Measurements from ENCODE around the gene SEC31B.

The SEC31B gene

DNA sequence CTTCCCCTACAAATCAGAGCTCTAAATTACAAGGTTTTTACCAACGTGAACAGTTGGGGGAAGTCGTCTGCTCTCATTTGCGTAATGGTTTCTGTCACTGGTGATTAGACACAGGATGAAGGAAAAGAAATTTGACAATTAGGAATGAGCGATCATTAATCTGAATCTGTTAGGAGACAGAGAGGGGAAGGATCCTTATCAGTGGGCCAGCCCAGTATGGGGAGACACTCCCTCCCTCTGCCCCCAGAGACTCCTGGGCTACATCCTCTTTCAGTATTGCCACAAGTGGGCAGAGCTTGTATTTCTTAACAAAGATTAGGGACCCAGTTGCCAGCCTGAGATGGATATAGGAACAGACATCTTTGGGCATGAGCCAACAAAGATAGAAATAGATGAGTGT lies 31.5 kb upstream of the SEC31B start:
- no peak overlapping the region for H2BK120ac ChIP-seq (ENCODE audit: low read depth, low read length)
- WGBS = 80% methylated on average over 4 of the region's 4 CpGs
- no peak overlapping the region for H2BK5ac ChIP-seq (ENCODE audit: low read depth, low read length, poor library complexity, severe bottlenecking)
- H4K8ac ChIP-seq (ENCODE audit: low read length) = no peak overlapping the region
- no peak for DNase-seq
- no peak overlapping the region for H3K23ac ChIP-seq (ENCODE audit: low read length in 2 of 2)
- H3K27me3 ChIP-seq (ENCODE audit: control insufficient read depth in 1 of 2, insufficient read depth in 1 of 2, low read length in 2 of 2) = no peaks in the 10 kb centered on the region
- H4K91ac ChIP-seq (ENCODE audit: low read length) = no peak overlapping the region
- H3K36me3 ChIP-seq (ENCODE audit: control insufficient read depth in 1 of 2, insufficient read depth in 2 of 2, low read depth in 1 of 2, low read length in 2 of 2) = peaks cover 43 to 85% of the 10 kb centered on the region in 2 experiments
- no peak overlapping the region for H3K27ac ChIP-seq (ENCODE audit: low read length, poor library complexity, severe bottlenecking)
- no peak overlapping the region for H3K4me2 ChIP-seq (ENCODE audit: low read length, poor library complexity, severe bottlenecking)
- no peak overlapping the region for H3K18ac ChIP-seq (ENCODE audit: low read depth in 1 of 2, low read length in 2 of 2)
- no peak overlapping the region for H3K9ac ChIP-seq (ENCODE audit: low read length)
- no peak overlapping the region for H3K14ac ChIP-seq (ENCODE audit: low read length in 2 of 2)
- no peak overlapping the region for H2BK12ac ChIP-seq (ENCODE audit: low read length in 2 of 2)
- H3K4me3 ChIP-seq (ENCODE audit: insufficient read depth in 1 of 2, low read depth in 1 of 2, low read length in 2 of 2) = no peak overlapping the region
- no peak overlapping the region for H2AFZ ChIP-seq (ENCODE audit: low read depth, low read length)
- no peak overlapping the region for H2AK5ac ChIP-seq (ENCODE audit: low read length, severe bottlenecking)
- H3K79me1 ChIP-seq (replicated peaks; ENCODE audit: low read length, poor library complexity, severe bottlenecking) = peaks cover 16% of the 10 kb centered on the region
- no peaks in the 10 kb centered on the region for H3K4me1 ChIP-seq (ENCODE audit: control insufficient read depth, insufficient read depth, low read depth, low read length)
- H3K9me3 ChIP-seq (ENCODE audit: control insufficient read depth, low read length) = no peaks in the 10 kb centered on the region
- no peak overlapping the region for H2BK15ac ChIP-seq (ENCODE audit: low read depth, poor library complexity, severe bottlenecking)
- no peak overlapping the region for H3K4ac ChIP-seq (ENCODE audit: low read depth in 1 of 2, low read length in 2 of 2)

DNA sequence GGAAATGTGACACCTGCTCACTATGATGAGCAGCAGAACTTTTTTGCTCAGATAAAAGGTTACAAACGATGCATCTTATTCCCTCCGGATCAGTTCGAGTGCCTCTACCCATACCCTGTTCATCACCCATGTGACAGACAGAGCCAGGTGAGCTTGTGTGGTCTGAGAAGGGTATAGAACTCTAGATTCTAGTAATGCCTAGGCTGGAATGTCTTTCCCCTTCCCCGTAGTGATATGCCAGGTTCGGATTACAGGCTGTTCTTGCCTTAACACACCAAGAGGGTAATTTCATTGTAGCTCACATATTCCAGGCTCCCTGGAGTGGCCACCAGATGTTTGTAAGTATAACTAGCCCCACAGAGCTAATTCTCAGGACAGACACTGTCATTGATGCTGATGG lies 25.3 kb upstream of the SEC31B start:
- H4K8ac ChIP-seq (ENCODE audit: low read length) = no peak overlapping the region
- no peaks in the 10 kb centered on the region for H3K4me1 ChIP-seq (ENCODE audit: control insufficient read depth, insufficient read depth, low read depth, low read length)
- no peak overlapping the region for H3K18ac ChIP-seq (ENCODE audit: low read depth in 1 of 2, low read length in 2 of 2)
- H2BK12ac ChIP-seq (ENCODE audit: low read length in 2 of 2) = no peak overlapping the region
- H3K27ac ChIP-seq (ENCODE audit: low read length, poor library complexity, severe bottlenecking) = no peak overlapping the region
- H2BK120ac ChIP-seq (ENCODE audit: low read depth, low read length) = no peak overlapping the region
- no peak for DNase-seq
- H3K14ac ChIP-seq (ENCODE audit: low read length in 2 of 2) = no peak overlapping the region
- H2AK5ac ChIP-seq (ENCODE audit: low read length, severe bottlenecking) = no peak overlapping the region
- H4K91ac ChIP-seq (ENCODE audit: low read length) = no peak overlapping the region
- H3K79me1 ChIP-seq (replicated peaks; ENCODE audit: low read length, poor library complexity, severe bottlenecking) = peaks cover 40% of the 10 kb centered on the region
- no peak overlapping the region for H3K4ac ChIP-seq (ENCODE audit: low read depth in 1 of 2, low read length in 2 of 2)
- no peak overlapping the region for H3K9ac ChIP-seq (ENCODE audit: low read length)
- no peak overlapping the region for H3K4me2 ChIP-seq (ENCODE audit: low read length, poor library complexity, severe bottlenecking)
- peaks cover 56 to 95% of the 10 kb centered on the region in 2 experiments for H3K36me3 ChIP-seq (ENCODE audit: control insufficient read depth in 1 of 2, insufficient read depth in 2 of 2, low read depth in 1 of 2, low read length in 2 of 2)
- H3K9me3 ChIP-seq (ENCODE audit: control insufficient read depth, low read length) = no peaks in the 10 kb centered on the region
- H3K23ac ChIP-seq (ENCODE audit: low read length in 2 of 2) = no peak overlapping the region
- H2AFZ ChIP-seq (ENCODE audit: low read depth, low read length) = no peak overlapping the region
- no peak overlapping the region for H3K4me3 ChIP-seq (ENCODE audit: insufficient read depth in 1 of 2, low read depth in 1 of 2, low read length in 2 of 2)
- H3K27me3 ChIP-seq (ENCODE audit: control insufficient read depth in 1 of 2, insufficient read depth in 1 of 2, low read length in 2 of 2) = no peaks in the 10 kb centered on the region
- WGBS = 95% methylated on average over 2 of the region's 5 CpGs
- no peak overlapping the region for H2BK15ac ChIP-seq (ENCODE audit: low read depth, poor library complexity, severe bottlenecking)
- H2BK5ac ChIP-seq (ENCODE audit: low read depth, low read length, poor library complexity, severe bottlenecking) = no peak overlapping the region

DNA sequence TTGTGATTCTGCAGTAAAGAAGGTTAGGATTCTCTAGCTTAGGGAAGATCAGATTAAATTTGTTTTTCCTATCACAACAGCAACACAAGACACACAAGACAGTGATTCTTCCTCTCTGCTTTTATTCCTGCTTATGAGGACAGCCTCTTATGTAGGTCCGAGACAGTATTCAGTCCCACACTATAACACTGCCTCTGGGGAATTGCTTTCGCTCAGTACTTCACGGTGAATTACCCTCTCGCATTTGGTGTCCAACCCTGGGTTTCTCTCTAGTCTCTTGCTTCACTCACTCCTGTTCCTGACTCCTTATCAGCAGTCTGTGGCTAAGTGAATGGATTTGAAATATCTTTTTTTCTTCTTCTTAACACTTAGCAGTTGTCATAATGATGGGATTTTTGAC lies 17.8 kb upstream of the SEC31B start:
- no peak overlapping the region for H2BK5ac ChIP-seq (ENCODE audit: low read depth, low read length, poor library complexity, severe bottlenecking)
- H3K23ac ChIP-seq (ENCODE audit: low read length in 2 of 2) = no peak overlapping the region
- no peak overlapping the region for H3K27ac ChIP-seq (ENCODE audit: low read length, poor library complexity, severe bottlenecking)
- peak overlapping the region; percentile 25 for H3K4me2 ChIP-seq (ENCODE audit: low read length, poor library complexity, severe bottlenecking)
- no peaks in the 10 kb centered on the region for H3K9me3 ChIP-seq (ENCODE audit: control insufficient read depth, low read length)
- H3K36me3 ChIP-seq (ENCODE audit: control insufficient read depth in 1 of 2, insufficient read depth in 2 of 2, low read depth in 1 of 2, low read length in 2 of 2) = peaks cover 19 to 45% of the 10 kb centered on the region in 2 experiments
- H3K27me3 ChIP-seq (ENCODE audit: control insufficient read depth in 1 of 2, insufficient read depth in 1 of 2, low read length in 2 of 2) = no peaks in the 10 kb centered on the region
- H3K14ac ChIP-seq (ENCODE audit: low read length in 2 of 2) = no peak overlapping the region
- H2BK12ac ChIP-seq (ENCODE audit: low read length in 2 of 2) = no peak overlapping the region
- no peak overlapping the region for H2AFZ ChIP-seq (ENCODE audit: low read depth, low read length)
- DNase-seq = no peak
- no peak overlapping the region for H3K18ac ChIP-seq (ENCODE audit: low read depth in 1 of 2, low read length in 2 of 2)
- no peak overlapping the region for H2BK15ac ChIP-seq (ENCODE audit: low read depth, poor library complexity, severe bottlenecking)
- peak overlapping the region in 1 of 2 experiments; percentile 94 for H3K4me3 ChIP-seq (ENCODE audit: insufficient read depth in 1 of 2, low read depth in 1 of 2, low read length in 2 of 2)
- no peak overlapping the region for H4K8ac ChIP-seq (ENCODE audit: low read length)
- peak overlapping the region; percentile 89 for H3K9ac ChIP-seq (ENCODE audit: low read length)
- WGBS = 98% methylated on average over 4 of the region's 4 CpGs
- H3K4ac ChIP-seq (ENCODE audit: low read depth in 1 of 2, low read length in 2 of 2) = no peak overlapping the region
- H3K4me1 ChIP-seq (ENCODE audit: control insufficient read depth, insufficient read depth, low read depth, low read length) = peaks cover 4% of the 10 kb centered on the region
- no peak overlapping the region for H2BK120ac ChIP-seq (ENCODE audit: low read depth, low read length)
- H2AK5ac ChIP-seq (ENCODE audit: low read length, severe bottlenecking) = no peak overlapping the region
- no peak overlapping the region for H4K91ac ChIP-seq (ENCODE audit: low read length)
- H3K79me1 ChIP-seq (replicated peaks; ENCODE audit: low read length, poor library complexity, severe bottlenecking) = peaks cover 27% of the 10 kb centered on the region

DNA sequence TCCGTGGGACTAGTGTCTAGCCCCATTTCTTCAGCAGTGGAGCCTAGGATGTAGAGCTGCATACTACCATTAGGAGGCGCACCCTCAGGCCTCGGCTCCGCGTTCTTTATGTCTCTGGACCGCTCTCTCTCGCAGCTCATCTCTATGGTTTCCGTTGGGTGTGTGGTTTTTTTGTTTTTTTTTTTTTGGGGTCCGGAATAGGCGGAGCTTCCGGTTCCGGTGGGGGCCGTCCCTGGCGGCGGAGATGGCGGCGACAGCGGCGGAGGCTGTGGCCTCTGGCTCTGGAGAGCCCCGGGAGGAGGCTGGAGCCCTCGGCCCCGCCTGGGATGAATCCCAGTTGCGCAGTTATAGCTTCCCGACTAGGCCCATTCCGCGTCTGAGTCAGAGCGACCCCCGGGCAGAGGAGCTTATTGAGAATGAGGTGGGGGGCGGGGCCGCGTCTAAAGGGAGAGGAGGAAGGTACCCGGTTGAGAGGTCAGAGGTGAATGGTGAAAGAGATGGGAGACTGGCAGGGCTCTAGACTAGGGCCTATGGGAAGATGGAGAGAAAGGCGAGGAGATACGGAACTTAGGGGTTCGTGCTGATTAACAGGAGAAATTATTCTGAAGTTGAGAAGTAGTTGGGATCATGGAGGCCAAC lies 16.2 kb upstream of the SEC31B start, which contains the start of gene HIF1AN:
Gene HIF1AN (plus strand): TSS at position 229 of the 639 bp plus-strand sequence. CDS start 16 bp downstream, at position 245.
- peak within 1 kb of the TSS; percentile 90 for H4K8ac ChIP-seq (ENCODE audit: low read length)
- H4K91ac ChIP-seq (ENCODE audit: low read length) = peak within 1 kb of the TSS; percentile 58
- H3K27me3 ChIP-seq (ENCODE audit: control insufficient read depth in 1 of 2, insufficient read depth in 1 of 2, low read length in 2 of 2) = no peaks in the 10 kb centered on the region
- H3K79me1 ChIP-seq (replicated peaks; ENCODE audit: low read length, poor library complexity, severe bottlenecking) = peaks cover 23% of the 10 kb centered on the region
- H2AFZ ChIP-seq (ENCODE audit: low read depth, low read length) = peak within 1 kb of the TSS; percentile 40
- no peak within 1 kb of the TSS for H2BK5ac ChIP-seq (ENCODE audit: low read depth, low read length, poor library complexity, severe bottlenecking)
- H3K27ac ChIP-seq (ENCODE audit: low read length, poor library complexity, severe bottlenecking) = no peak within 1 kb of the TSS
- peak within 1 kb of the TSS; percentile 78 to 94 for H3K4me3 ChIP-seq (ENCODE audit: insufficient read depth in 1 of 2, low read depth in 1 of 2, low read length in 2 of 2)
- H3K4ac ChIP-seq (ENCODE audit: low read depth in 1 of 2, low read length in 2 of 2) = no peak within 1 kb of the TSS
- peak within 1 kb of the TSS; percentile 80 for H2BK15ac ChIP-seq (ENCODE audit: low read depth, poor library complexity, severe bottlenecking)
- H3K14ac ChIP-seq (ENCODE audit: low read length in 2 of 2) = no peak within 1 kb of the TSS
- H2AK5ac ChIP-seq (ENCODE audit: low read length, severe bottlenecking) = no peak within 1 kb of the TSS
- H3K4me1 ChIP-seq (ENCODE audit: control insufficient read depth, insufficient read depth, low read depth, low read length) = peaks cover 4% of the 10 kb centered on the region
- no peak within 1 kb of the TSS for H3K23ac ChIP-seq (ENCODE audit: low read length in 2 of 2)
- WGBS = 2% methylated on average over 35 of the region's 35 CpGs
- H3K36me3 ChIP-seq (ENCODE audit: control insufficient read depth in 1 of 2, insufficient read depth in 2 of 2, low read depth in 1 of 2, low read length in 2 of 2) = peaks cover 14 to 31% of the 10 kb centered on the region in 2 experiments
- H3K4me2 ChIP-seq (ENCODE audit: low read length, poor library complexity, severe bottlenecking) = peak within 1 kb of the TSS; percentile 89
- peak within 1 kb of the TSS; percentile 89 for H3K9ac ChIP-seq (ENCODE audit: low read length)
- H2BK120ac ChIP-seq (ENCODE audit: low read depth, low read length) = no peak within 1 kb of the TSS
- no peak within 1 kb of the TSS for H2BK12ac ChIP-seq (ENCODE audit: low read length in 2 of 2)
- H3K9me3 ChIP-seq (ENCODE audit: control insufficient read depth, low read length) = no peaks in the 10 kb centered on the region
- peak; percentile 97 for DNase-seq
- H3K18ac ChIP-seq (ENCODE audit: low read depth in 1 of 2, low read length in 2 of 2) = peak within 1 kb of the TSS in 1 of 2 experiments; percentile 78

Measured in mesenchymal stem cell (in vitro differentiated cells and primary cell).